Heart right ventricle (tissue), 16 donors: ENCODE data around the gene DNAJC5G. TPM values are rescaled to one million over a fixed set of nuclear protein-coding genes. Genes with fewer than 3 reads are reported as not detected.
A peak's percentile ranks its signal among the peaks of the same experiment; 100 is the strongest.

Experiments used
- ATAC-seq, 8 donors: fragments of 200-7000 bp; cut with Tn5 transposase; one replicate each; pipeline ENCODE4 v1.9.1; 2020; ENCODE audit warnings: mild to moderate bottlenecking in 8 of 8, moderate library complexity in 8 of 8, moderate number of reproducible peaks in 1 of 8
- DNase-seq, 2 donors: peaks; one replicate each; pipeline ENCODE4 v3.0.0-alpha.2; 2020
- H3K27ac ChIP-seq, 10 donors: fragments of 200-600 bp; sonication (generic) in 2 of 10; one replicate each; pipeline versions ENCODE4 v1.5.0 to v1.8.0; 2020 to 2022; ENCODE audit warnings: mild to moderate bottlenecking in 3 of 10
- H3K27me3 ChIP-seq, 7 donors: fragments of 200-600 bp; one replicate each; pipeline ENCODE4 v1.8.0; 2021 to 2022; ENCODE audit warnings: mild to moderate bottlenecking in 2 of 7
- H3K36me3 ChIP-seq, 9 donors: fragments of 200-600 bp; sonication (generic) in 1 of 9; one replicate each; pipeline versions ENCODE4 v1.5.0 to v1.8.0; 2020 to 2022; ENCODE audit warnings: mild to moderate bottlenecking in 2 of 9
- H3K4me1 ChIP-seq, 9 donors: fragments of 200-600 bp; sonication (generic) in 1 of 9; one replicate each; pipeline versions ENCODE4 v1.5.0 to v1.8.0; 2020 to 2022; ENCODE audit warnings: mild to moderate bottlenecking in 4 of 9
- H3K4me3 ChIP-seq, 10 donors: fragments of 200-600 bp; sonication (generic) in 2 of 10; one replicate each; pipeline versions ENCODE4 v1.5.0 to v1.8.0; 2020 to 2022; ENCODE audit warnings: mild to moderate bottlenecking in 7 of 10, moderate library complexity in 2 of 10
- H3K9me3 ChIP-seq, 11 donors: fragments of 200-600 bp in 10 of 11; sonication (generic) in 2 of 11; one replicate each; pipeline versions ENCODE4 v1.5.0 to v1.8.0; 2013 to 2022; ENCODE audit warnings: mild to moderate bottlenecking in 2 of 11, control low read depth in 1 of 11, moderate library complexity in 1 of 11
- WGBS, 2 donors: extraction: QIAGEN DNeasy Blood & Tissue Kit; methylation state at CpG; one replicate each; pipeline ENCODE4 v1.1.7; 2013; ENCODE audit warnings: inconsistent platforms in 1 of 2; 5-methylcytosine and 5-hydroxymethylcytosine counted together
- intact Hi-C, 10 donors: fragments of 100-400 bp; cut with DNase I; formaldehyde crosslinking; loops; one replicate each; pipeline versions ENCODE4 v1.11.1 to v1.14.2; 2022
- polyA plus RNA-seq, 2 donors: library from polyadenylated mRNA; stranded (reverse); fragments of 200-250 nt; gene quantifications; one replicate each; pipeline ENCODE4 v1.2.3, GENCODE V29; 2013
- total RNA-seq, 10 donors: library from RNA; stranded (reverse); fragmentation: NEBNext Ultra II Directional in 3 of 10; extraction: Animal tissue kit (Norgen Biotek cat#: 25700) in 3 of 10; gene quantifications; one replicate each; pipeline versions ENCODE4 v1.2.1 to v1.2.4, GENCODE V29; 2021 to 2023
- TF ChIP-seq, protein P1 (sequence below), 9 donors: fragments of 200-600 bp; sonication (generic) in 2 of 9; IDR thresholded peaks; one replicate each; pipeline versions ENCODE4 v1.5.0 to v1.8.0; 2021 to 2022; ENCODE audit warnings: antibody characterized with exemption in 9 of 9, mild to moderate bottlenecking in 5 of 9, moderate library complexity in 1 of 9
- donor health status: Arrhythmogenic right ventricular cardiomyopathy.
- donor health status: ischemic (EF 13 %, LVEDD 7.1; RV severe dilation, severe dysfunction).
- donor health status: healthy with polysubstance abuse.
- donor health status: DM: no; HTN: yes; CAD: no.
- donor health status: DM: no; HTN: no; CAD: no.
- donor health status: ischemic (EF 25% LVEDD 6.9; RV normal size, moderate dysfunction).
- donor health status: ischemic (EF 25% LVEDD 5.7; RV mildly dilated, moderate dysfunction).
- donor health status: healthy.
- donor health status: DM: yes; HTN: yes; CAD: no.
- donor health status: Ischemic cardiomyopathy.
- donor health status: ischemic (EF 35%, LVEDD 5.7; RV mildly dilated, moderate dysfunction).
- donor health status: nonischemic (EF 11% LVEDD 7.7; RV severe dilation, severe dysfunction).
- donor health status: DM: yes; HTN: yes; CAD: no.
- donor health status: PGD.
- donor health status: ischemic (EF 29% LVEDD 5.4; RV normal size, mild dysfunction).
- donor health status: nonischemic (EF 23%, LVEDD 6.1; RV moderate dilation, normal function).

The DNAJC5G gene
- total and polyA plus RNA-seq, 12 donors: 0.19 to 6.0 (median 1.6) TPM

- Histone ChIP-seq H3K27me3 (no peaks in the 10 kb centered on the region), H3K36me3 (peaks cover 0 to 62% (median 30%) of the 10 kb centered on the region in 9 donors), H3K9me3 (no peaks in the 10 kb centered on the region), H3K4me1 (peaks cover 0 to 34% (median 13%) of the 10 kb centered on the region in 9 donors), H3K4me3 (no peak overlapping the region), H3K27ac (peak overlapping the region in 3 of 10 donors; percentile 19 to 67 (median 41))
- intact Hi-C loops: loop anchor here in 1 of 10 donors (2.0 kb wide), 1 partner anchor 37 kb away; no protein-coding TSS in a partner anchor
- TF ChIP-seq, protein P1, sequence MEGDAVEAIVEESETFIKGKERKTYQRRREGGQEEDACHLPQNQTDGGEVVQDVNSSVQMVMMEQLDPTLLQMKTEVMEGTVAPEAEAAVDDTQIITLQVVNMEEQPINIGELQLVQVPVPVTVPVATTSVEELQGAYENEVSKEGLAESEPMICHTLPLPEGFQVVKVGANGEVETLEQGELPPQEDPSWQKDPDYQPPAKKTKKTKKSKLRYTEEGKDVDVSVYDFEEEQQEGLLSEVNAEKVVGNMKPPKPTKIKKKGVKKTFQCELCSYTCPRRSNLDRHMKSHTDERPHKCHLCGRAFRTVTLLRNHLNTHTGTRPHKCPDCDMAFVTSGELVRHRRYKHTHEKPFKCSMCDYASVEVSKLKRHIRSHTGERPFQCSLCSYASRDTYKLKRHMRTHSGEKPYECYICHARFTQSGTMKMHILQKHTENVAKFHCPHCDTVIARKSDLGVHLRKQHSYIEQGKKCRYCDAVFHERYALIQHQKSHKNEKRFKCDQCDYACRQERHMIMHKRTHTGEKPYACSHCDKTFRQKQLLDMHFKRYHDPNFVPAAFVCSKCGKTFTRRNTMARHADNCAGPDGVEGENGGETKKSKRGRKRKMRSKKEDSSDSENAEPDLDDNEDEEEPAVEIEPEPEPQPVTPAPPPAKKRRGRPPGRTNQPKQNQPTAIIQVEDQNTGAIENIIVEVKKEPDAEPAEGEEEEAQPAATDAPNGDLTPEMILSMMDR (IDR thresholded peaks at IDR 0.05): no peak
- 66 to 69% methylated on average over 19 of the region's 19 CpGs for WGBS, 2 donors
- DNase-seq (no peak), ATAC-seq (peak in 7 of 8 donors; percentile 25 to 60 (median 48))
Observed at GRCh38 chr2:27243391-27244130, 31.7 kb upstream of the DNAJC5G start.

DNA sequence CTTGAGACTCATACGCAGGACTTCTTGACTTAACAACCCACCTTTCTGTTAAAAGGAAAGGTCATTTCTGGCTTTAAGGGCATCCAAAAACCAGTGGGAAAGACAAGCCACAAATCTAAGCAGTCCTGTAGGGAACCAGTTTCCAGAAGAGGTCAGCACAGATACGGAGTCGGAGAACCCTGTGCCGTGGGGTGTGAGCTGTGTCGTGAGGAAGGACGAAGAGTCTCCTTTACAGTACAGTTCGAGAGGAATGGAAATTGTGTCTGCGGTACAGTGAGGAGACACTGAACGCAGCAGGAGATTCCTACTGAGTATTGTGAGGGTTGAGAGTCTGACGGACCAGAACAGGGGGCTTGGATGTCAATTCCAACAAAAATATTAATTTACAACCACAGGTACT, 30.1 kb upstream of the DNAJC5G start:
- ATAC-seq (peak in 3 of 8 donors; percentile 38 to 46 (median 38)), DNase-seq (no peak)
- TF ChIP-seq, protein P1 (IDR thresholded peaks at IDR 0.05): no peak
- Histone ChIP-seq H3K4me1 (peaks cover 0 to 38% (median 14%) of the 10 kb centered on the region in 9 donors), H3K4me3 (no peak overlapping the region), H3K36me3 (peaks cover 0 to 46% (median 19%) of the 10 kb centered on the region in 9 donors), H3K27me3 (peaks cover 0 to 9% (median 0%) of the 10 kb centered on the region in 7 donors), H3K9me3 (no peaks in the 10 kb centered on the region), H3K27ac (no peak overlapping the region)
- intact Hi-C loops: loop anchor here in 3 of 10 donors (2.0 to 5.0 kb wide), 3 partner anchors 36 to 52 kb away; partner anchors contain the start of gene TRIM54 (in 1 of the 3)
- WGBS, 2 donors: 65 to 72% methylated on average over 10 of the region's 10 CpGs

DNA sequence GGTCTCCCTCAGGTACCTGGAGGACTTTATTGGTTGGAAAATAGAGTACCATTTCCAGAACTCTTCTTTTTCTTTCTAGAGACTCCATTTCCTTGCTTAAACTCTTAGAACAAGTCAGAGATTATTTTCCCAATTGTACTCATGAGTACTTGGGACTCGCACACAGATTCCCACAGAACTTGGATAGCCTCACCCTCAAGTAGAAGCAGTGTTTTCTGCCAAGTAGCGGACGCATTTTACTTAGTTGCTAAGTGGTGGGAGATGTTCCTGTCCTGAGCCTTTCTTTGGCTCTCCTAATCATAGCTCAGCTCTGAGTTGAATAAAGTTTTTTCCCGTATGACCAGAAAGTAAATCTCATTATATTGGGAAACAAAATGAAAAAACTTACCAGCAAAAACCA, 29.6 kb upstream of the DNAJC5G start:
- 63 to 77% methylated on average over 4 of the region's 4 CpGs for WGBS, 2 donors
- peaks cover 0 to 14% (median 3%) of the 10 kb centered on the region in 7 donors for H3K27me3 ChIP-seq
- H3K36me3 ChIP-seq: peaks cover 0 to 41% (median 14%) of the 10 kb centered on the region in 9 donors
- no peak for ATAC-seq
- no peak overlapping the region for H3K27ac ChIP-seq
- intact Hi-C loops: loop anchor here in 3 of 10 donors (2.0 to 5.0 kb wide), 3 partner anchors 35 to 52 kb away; partner anchors contain the start of gene TRIM54 (in 1 of the 3)
- DNase-seq: no peak
- TF ChIP-seq, protein P1 (IDR thresholded peaks at IDR 0.05): no peak
- no peaks in the 10 kb centered on the region for H3K9me3 ChIP-seq
- H3K4me3 ChIP-seq: no peak overlapping the region
- peaks cover 0 to 42% (median 17%) of the 10 kb centered on the region in 9 donors for H3K4me1 ChIP-seq

GRCh38 chr2:27247893-27248292, 27.3 kb upstream of the DNAJC5G start:
- intact Hi-C loops: loop anchor here in 2 of 10 donors (5.0 kb wide), 2 partner anchors 34 to 49 kb away; partner anchors contain the start of gene TRIM54 (in 1 of the 2)
- Histone ChIP-seq H3K9me3 (no peaks in the 10 kb centered on the region), H3K36me3 (peaks cover 0 to 18% (median 0%) of the 10 kb centered on the region in 9 donors), H3K27ac (no peak overlapping the region), H3K4me3 (no peak overlapping the region), H3K4me1 (peaks cover 0 to 34% (median 17%) of the 10 kb centered on the region in 9 donors), H3K27me3 (peaks cover 0 to 27% (median 12%) of the 10 kb centered on the region in 7 donors)
- TF ChIP-seq, protein P1 (IDR thresholded peaks at IDR 0.05): no peak
- DNase-seq: no peak
- WGBS, 2 donors: 70 to 86% methylated on average over 4 of the region's 4 CpGs
- ATAC-seq: no peak
